Erythroblast (primary cell): ENCODE results near the gene CELA2A.
"Not testable (repeated sequence)": the region's sequence is repeated elsewhere in the genome, so short reads cannot be mapped to it uniquely, and the experiment has no call there.

Experiments
- DNase-seq, 2 experiments: peaks; one replicate each; lab custom pipeline; 2025; lab: John Stamatoyannopoulos, UW
- GATA1 ChIP-seq: IDR thresholded peaks from 2 replicates; pipeline ENCODE4 v1.6.1; 2011; ENCODE audit warnings: low read depth, mild to moderate bottlenecking, control low read depth, low read length, moderate library complexity
- POLR2A ChIP-seq: IDR thresholded peaks from 2 replicates; pipeline ENCODE4 v1.6.1; 2011; ENCODE audit warnings: mild to moderate bottlenecking, low read length

Gene CELA2A

GRCh38 chr1:15477646-15478212, 21.2 kb downstream of the CELA2A start:
- TF ChIP-seq POLR2A: no peak
- TF ChIP-seq GATA1: no peak
- DNase-seq: no peak

- no peak for TF ChIP-seq POLR2A
- no peak for TF ChIP-seq GATA1
- no peak for DNase-seq
Measured at GRCh38 chr1:15479654-15480347, 23.3 kb downstream of the CELA2A start.

GRCh38 chr1:15482455-15482854, 25.9 kb downstream of the CELA2A start:
- not testable (repeated sequence) for DNase-seq

GRCh38 chr1:15482983-15483543, 26.5 kb downstream of the CELA2A start:
- not testable (repeated sequence) for DNase-seq

GRCh38 chr1:15483971-15484370, 27.4 kb downstream of the CELA2A start:
- TF ChIP-seq POLR2A: no peak
- TF ChIP-seq GATA1: no peak
- no peak for DNase-seq

- not testable (repeated sequence) for DNase-seq
Measured at GRCh38 chr1:15484443-15484842, 27.9 kb downstream of the CELA2A start.

GRCh38 chr1:15485636-15486035, 29.1 kb downstream of the CELA2A start:
- no peak for DNase-seq
- no peak for TF ChIP-seq GATA1
- TF ChIP-seq POLR2A: no peak

- DNase-seq: not testable (repeated sequence)
Measured at GRCh38 chr1:15486844-15487610, 30.5 kb downstream of the CELA2A start.

GRCh38 chr1:15488371-15488770, 31.8 kb downstream of the CELA2A start:
- no peak for TF ChIP-seq POLR2A
- no peak for DNase-seq

GRCh38 chr1:15489052-15489736, 32.7 kb downstream of the CELA2A start:
- no peak for DNase-seq
- TF ChIP-seq GATA1 (no peak), POLR2A (no peak)

GRCh38 chr1:15491010-15491409, 34.5 kb downstream of the CELA2A start:
- DNase-seq: not testable (repeated sequence)

GRCh38 chr1:15492596-15492995, 36.1 kb downstream of the CELA2A start:
- no peak for DNase-seq
- no peak for TF ChIP-seq GATA1
- TF ChIP-seq POLR2A: no peak

- no peak for TF ChIP-seq POLR2A
- no peak for TF ChIP-seq GATA1
Measured at GRCh38 chr1:15493869-15494390, 37.4 kb downstream of the CELA2A start.

More at GRCh38 chr1:15493869-15494390, 37.4 kb downstream of the CELA2A start:
- DNase-seq: no peak
